GM23338 (cell line): ENCODE measurements around the gene ZNF543. TPM values are rescaled to one million over a fixed set of nuclear protein-coding genes. Genes with fewer than 3 reads are reported as not detected.

Source experiments
- ATAC-seq: fragments of 200-7000 bp; cut with Tn5 transposase; 3 replicates; pipeline ENCODE4 v1.9.1; 2020
- DNase-seq: peaks from one replicate; pipeline ENCODE4 v3.0.0-alpha.2; 2015; ENCODE audit warnings: low spot score
- H2AFZ ChIP-seq: fragments of 200-600 bp; sonication (generic); 2 replicates; pipeline ENCODE4 v1.8.0; 2016; ENCODE audit warnings: antibody characterized with exemption, mild to moderate bottlenecking, moderate library complexity
- H3F3A ChIP-seq: fragments of 200-600 bp; sonication (generic); replicated peaks from 2 replicates; pipeline ENCODE4 v1.8.0; 2017; ENCODE audit warnings: antibody characterized with exemption, mixed run types, low read depth
- H3K27ac ChIP-seq: fragments of 200-600 bp; sonication (generic); 2 replicates; pipeline ENCODE4 v1.6.1; 2016; ENCODE audit warnings: low read depth
- H3K27me3 ChIP-seq: fragments of 200-600 bp; sonication (generic); 2 replicates; pipeline ENCODE4 v1.8.0; 2016; ENCODE audit warnings: mild to moderate bottlenecking, mixed run types, moderate library complexity; ENCODE audit not compliant: insufficient read depth
- H3K36me3 ChIP-seq: fragments of 200-600 bp; sonication (generic); 2 replicates; pipeline ENCODE4 v1.8.0; 2016; ENCODE audit warnings: mild to moderate bottlenecking; ENCODE audit not compliant: insufficient read depth
- H3K4me1 ChIP-seq: fragments of 200-600 bp; sonication (generic); 2 replicates; pipeline ENCODE4 v1.8.0; 2016; ENCODE audit warnings: mild to moderate bottlenecking, moderate library complexity; ENCODE audit not compliant: insufficient read depth
- H3K4me2 ChIP-seq: fragments of 200-600 bp; sonication (generic); 2 replicates; pipeline ENCODE4 v1.7.1; 2017; ENCODE audit warnings: mixed run types
- H3K4me3 ChIP-seq: fragments of 200-600 bp; sonication (generic); 2 replicates; pipeline ENCODE4 v1.6.1; 2016; ENCODE audit warnings: mixed run types
- H3K79me2 ChIP-seq: fragments of 200-600 bp; sonication (generic); replicated peaks from 2 replicates; pipeline ENCODE4 v1.8.0; 2017; ENCODE audit warnings: mild to moderate bottlenecking; ENCODE audit not compliant: insufficient read depth
- H3K9me2 ChIP-seq: fragments of 200-600 bp; sonication (generic); 2 replicates; pipeline ENCODE4 v1.8.0; 2017; ENCODE audit not compliant: insufficient read depth
- H4K20me1 ChIP-seq: fragments of 200-600 bp; sonication (generic); replicated peaks from 2 replicates; pipeline ENCODE4 v1.8.0; 2017; ENCODE audit warnings: mild to moderate bottlenecking; ENCODE audit not compliant: insufficient read depth
- H3K27ac Mint-ChIP-seq: 2 replicates; pipeline ENCODE4 v1.8.0; 2020; ENCODE audit warnings: inconsistent platforms, mild to moderate bottlenecking, moderate library complexity, mixed read lengths
- H3K27me3 Mint-ChIP-seq: 3 replicates; pipeline ENCODE4 v1.8.0; 2022; ENCODE audit warnings: low read depth, mild to moderate bottlenecking, moderate library complexity, mixed read lengths, inconsistent platforms; ENCODE audit not compliant: insufficient read depth, poor library complexity
- H3K36me3 Mint-ChIP-seq: 3 replicates; pipeline ENCODE4 v1.8.0; 2021; ENCODE audit warnings: low read depth, mild to moderate bottlenecking, inconsistent platforms, moderate library complexity, mixed read lengths
- H3K4me1 Mint-ChIP-seq: 3 replicates; pipeline ENCODE4 v1.8.0; 2020; ENCODE audit warnings: mild to moderate bottlenecking, inconsistent platforms, mixed read lengths
- H3K4me3 Mint-ChIP-seq: 3 replicates; pipeline ENCODE4 v1.8.0; 2021; ENCODE audit warnings: moderate library complexity, mild to moderate bottlenecking, inconsistent platforms, mixed read lengths
- H3K9me3 Mint-ChIP-seq: 3 replicates; pipeline ENCODE4 v1.8.0; 2020; ENCODE audit warnings: moderate library complexity, mild to moderate bottlenecking, inconsistent platforms, mixed read lengths
- CTCF ChIP-seq, 2 experiments: fragments of 200-600 bp in 1 of 2; sonication (generic) in 1 of 2; conservative IDR thresholded peaks; 2 replicates each; pipeline versions ENCODE4 v1.5.1 to v1.6.1; 2016 to 2017; ENCODE audit warnings: antibody characterized with exemption in 2 of 2, low read depth in 2 of 2, mild to moderate bottlenecking in 2 of 2, moderate library complexity in 1 of 2
- ETS1 ChIP-seq: IDR thresholded peaks from 2 replicates; pipeline ENCODE4 v1.6.1; 2016; ENCODE audit warnings: antibody characterized with exemption
- EZH2 ChIP-seq: fragments of 200-600 bp; sonication (generic); IDR thresholded peaks from one replicate; pipeline ENCODE4 v1.8.0; 2017; ENCODE audit warnings: antibody characterized with exemption, mild to moderate bottlenecking, low read depth; ENCODE audit not compliant: unreplicated experiment
- EZH2phosphoT487 ChIP-seq: fragments of 200-600 bp; sonication (generic); IDR thresholded peaks from one replicate; pipeline ENCODE4 v1.8.1; 2018; ENCODE audit warnings: antibody characterized with exemption; ENCODE audit not compliant: unreplicated experiment
- JUNB ChIP-seq: IDR thresholded peaks from one replicate; pipeline ENCODE4 v1.6.1; 2016; ENCODE audit warnings: antibody characterized with exemption; ENCODE audit not compliant: unreplicated experiment
- NANOG ChIP-seq: IDR thresholded peaks from 2 replicates; pipeline ENCODE4 v1.6.1; 2016; ENCODE audit warnings: antibody characterized with exemption, borderline replicate concordance
- POLR2AphosphoS5 ChIP-seq: IDR thresholded peaks from 2 replicates; pipeline ENCODE4 v1.6.1; 2016; ENCODE audit warnings: antibody characterized with exemption, low read depth
- REST ChIP-seq: IDR thresholded peaks from one replicate; pipeline ENCODE4 v1.6.1; 2018; ENCODE audit warnings: antibody characterized with exemption; ENCODE audit not compliant: unreplicated experiment
- STAT1 ChIP-seq: IDR thresholded peaks from one replicate; pipeline ENCODE4 v1.6.1; 2016; ENCODE audit warnings: antibody characterized with exemption; ENCODE audit not compliant: unreplicated experiment
- ZNF114 ChIP-seq: fragments of 250-450 bp; sonication (Bioruptor Pico); IDR thresholded peaks from 2 replicates; pipeline ENCODE4 v1.5.0; 2020; ENCODE audit warnings: mild to moderate bottlenecking, moderate library complexity
- ZNF331 ChIP-seq: fragments of 250-450 bp; sonication (Bioruptor Pico); IDR thresholded peaks from 2 replicates; pipeline ENCODE4 v1.5.0; 2020; ENCODE audit warnings: low read depth, mild to moderate bottlenecking, moderate library complexity
- ZNF462 ChIP-seq: fragments of 250-450 bp; sonication (Bioruptor Pico); IDR thresholded peaks from 2 replicates; pipeline ENCODE4 v1.5.0; 2020; ENCODE audit warnings: mild to moderate bottlenecking, moderate library complexity
- polyA plus RNA-seq: library from polyadenylated mRNA; unstranded; fragments of >200 nt; fragmentation: Nextera tagmentation; extraction: Ambion mirVana; gene quantifications from 2 replicates; pipeline ENCODE4 v1.2.1, GENCODE V29; 2016
- total RNA-seq: library from RNA; depleted of rRNA; stranded (reverse); fragments of >200 nt; shearing (Covaris generic); gene quantifications from 2 replicates; pipeline ENCODE4 v1.2.3, GENCODE V29; 2014

The ZNF543 gene
- total and polyA plus RNA-seq, 2 experiments from 2014 or later, result 2.4 to 10.3 TPM

GRCh38 chr19:57342582-57342981 lies 22.3 kb downstream of the ZNF543 start (continued):
- no peak for TF ChIP-seq ZNF114 (CRISPR knock-in tag)

GRCh38 chr19:57348136-57348535 lies 27.9 kb downstream of the ZNF543 start:
- H3F3A ChIP-seq, result no peaks in the 10 kb centered on the region
- H3K36me3 Mint-ChIP-seq, result peaks cover 5% of the 10 kb centered on the region; the same call in 2 of the 3 replicates
- H3K4me3 Mint-ChIP-seq, result no peak overlapping the region
- peaks cover 13% of the 10 kb centered on the region for H3K4me1 Mint-ChIP-seq
- no peaks in the 10 kb centered on the region for H3K9me2 ChIP-seq
- no peak for TF ChIP-seq JUNB
- TF ChIP-seq POLR2AphosphoS5, result no peak
- TF ChIP-seq ZNF114 (CRISPR knock-in tag), result no peak
- no peak for TF ChIP-seq ZNF462
- TF ChIP-seq ZNF331 (CRISPR knock-in tag), result no peak
- no peak for TF ChIP-seq ETS1
- no peak for TF ChIP-seq EZH2
- TF ChIP-seq NANOG, result no peak
- no peak for TF ChIP-seq CTCF (conservative IDR thresholded peaks at IDR 0.05; ENCODE audit: low read depth in 2 of 2)
- TF ChIP-seq STAT1, result no peak
- TF ChIP-seq EZH2phosphoT487, result no peak
- no peak for TF ChIP-seq REST
- H3K36me3 ChIP-seq, result no peaks in the 10 kb centered on the region
- no peak for DNase-seq
- H3K79me2 ChIP-seq, result peaks cover 19% of the 10 kb centered on the region
- H3K4me1 ChIP-seq, result peaks cover 13% of the 10 kb centered on the region
- H2AFZ ChIP-seq, result no peak overlapping the region
- H3K27me3 ChIP-seq, result no peaks in the 10 kb centered on the region
- peaks cover 13% of the 10 kb centered on the region for H3K27me3 Mint-ChIP-seq
- H3K4me2 ChIP-seq, result no peak overlapping the region
- no peaks in the 10 kb centered on the region; the same call in 2 of the 3 replicates for H3K9me3 Mint-ChIP-seq
- H3K27ac ChIP-seq, result no peak overlapping the region
- ATAC-seq, result no peak
- H3K27ac Mint-ChIP-seq, result no peak overlapping the region
- no peaks in the 10 kb centered on the region for H4K20me1 ChIP-seq
- H3K4me3 ChIP-seq, result no peak overlapping the region
